ENCODE data around the gene RASL12. TPM values are rescaled to one million over a fixed set of nuclear protein-coding genes. Genes with fewer than 3 reads are reported as not detected.

Gene RASL12
- polyA plus RNA-seq, 2 of the 4 experiments (the other 2 are of a cell fraction), result 0.08 to 0.34 TPM

DNA sequence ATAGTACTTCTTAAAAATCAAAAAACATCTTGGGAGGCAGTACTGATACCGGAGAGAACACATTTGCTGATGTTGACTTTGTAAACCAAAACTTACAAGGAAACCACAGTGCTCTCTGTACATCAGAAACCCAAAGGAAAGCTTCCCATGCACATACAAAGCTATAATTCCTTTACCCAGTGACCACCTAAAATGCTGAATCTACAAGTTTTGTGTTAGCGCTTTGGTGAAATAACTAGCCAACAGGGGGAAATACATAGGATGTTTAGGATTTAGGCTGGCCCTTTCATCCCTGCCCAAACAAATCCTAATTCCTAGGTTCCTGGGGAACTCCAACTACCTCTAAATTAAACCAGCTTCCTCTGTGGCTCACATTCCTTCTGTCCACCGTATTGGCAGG, 62.8 kb downstream of the RASL12 start:
- H3K4me3 ChIP-seq, result no peak overlapping the region
- no peak overlapping the region for H3K4me2 ChIP-seq
- 80% methylated on average over 3 of the region's 3 CpGs for WGBS (ENCODE audit: missing lambda C conversion rate)
- TF ChIP-seq HMGXB4 (CRISPR knock-in tag; IDR thresholded peaks at IDR 0.05; ENCODE audit: borderline replicate concordance) (no peak), MAFK (IDR thresholded peaks at IDR 0.05; ENCODE audit: partially characterized antibody) (peak; percentile 69)
- no peaks in the 10 kb centered on the region for H3K4me1 ChIP-seq
- no peak for DNase-seq (ENCODE audit: low read depth in 1 of 2, low spot score in 1 of 2)
- ChIA-PET CTCF (interaction anchor here (0.7 to 1.5 kb wide), 7 partner anchors 8 to 276 kb away, joined by 3 to 5 read pairs (median 3); partner anchors contain the start of gene SPG21), POLR2A (no interaction called here)
- no peaks in the 10 kb centered on the region for H3K9me3 ChIP-seq
- no peak for FAIRE-seq
- no peak for ATAC-seq
- H3K27ac ChIP-seq, result no peak overlapping the region

Small RNAs within 50 kb of the gene (small RNA-seq; reads per million reads assigned to genes)
- 0 reads per million in 6 experiments for gene AC013553.1

Other genes starting within 250 kb of the RASL12 start
- 8.5 and 11.1 TPM in 2 replicates for gene PIF1, start 242.3 kb downstream of the RASL12 start, polyA plus RNA-seq (2011; rRNA removed)
- 24.9 to 25.4 TPM (median 25.3 TPM) in 3 replicates for gene PIF1, start 242.3 kb downstream of the RASL12 start, polyA plus RNA-seq (2017; fragmentation: RNase III; extraction: RNeasy Plus Mini Kit Qiagen cat#74134 plus additional on column Dnase treatment)
- 2.8 and 2.9 TPM in 2 replicates for gene PLEKHO2, start 226.1 kb downstream of the RASL12 start, polyA plus RNA-seq (2011; rRNA removed)
- gene PLEKHO2, start 226.1 kb downstream of the RASL12 start, polyA plus RNA-seq (2017; fragmentation: RNase III; extraction: RNeasy Plus Mini Kit Qiagen cat#74134 plus additional on column Dnase treatment), result 3.7 to 3.9 TPM (median 3.8 TPM) in 3 replicates
- gene ANKDD1A, start 156.1 kb downstream of the RASL12 start, polyA plus RNA-seq (2011; rRNA removed), result 2.7 and 3.3 TPM in 2 replicates
- 2.4 to 2.8 TPM (median 2.7 TPM) in 3 replicates for gene ANKDD1A, start 156.1 kb downstream of the RASL12 start, polyA plus RNA-seq (2017; fragmentation: RNase III; extraction: RNeasy Plus Mini Kit Qiagen cat#74134 plus additional on column Dnase treatment)
- gene SPG21, start 78.1 kb downstream of the RASL12 start, polyA plus RNA-seq (2011; rRNA removed), result 146 and 155 TPM in 2 replicates
- gene SPG21, start 78.1 kb downstream of the RASL12 start, polyA plus RNA-seq (2017; fragmentation: RNase III; extraction: RNeasy Plus Mini Kit Qiagen cat#74134 plus additional on column Dnase treatment), result 111 to 117 TPM (median 113 TPM) in 3 replicates
- 23.4 and 25.2 TPM in 2 replicates for gene MTFMT, start 38.4 kb downstream of the RASL12 start, polyA plus RNA-seq (2011; rRNA removed)
- 19.2 to 21.4 TPM (median 20.8 TPM) in 3 replicates for gene MTFMT, start 38.4 kb downstream of the RASL12 start, polyA plus RNA-seq (2017; fragmentation: RNase III; extraction: RNeasy Plus Mini Kit Qiagen cat#74134 plus additional on column Dnase treatment)
- 16.1 and 17.9 TPM in 2 replicates for gene SLC51B, start 22.6 kb downstream of the RASL12 start, polyA plus RNA-seq (2011; rRNA removed)
- 8.6 to 12.2 TPM (median 8.6 TPM) in 3 replicates for gene SLC51B, start 22.6 kb downstream of the RASL12 start, polyA plus RNA-seq (2017; fragmentation: RNase III; extraction: RNeasy Plus Mini Kit Qiagen cat#74134 plus additional on column Dnase treatment)
- gene KBTBD13, start 8.8 kb upstream of the RASL12 start, polyA plus RNA-seq (2011; rRNA removed), result not detected in 2 replicates
- gene KBTBD13, start 8.8 kb upstream of the RASL12 start, polyA plus RNA-seq (2017; fragmentation: RNase III; extraction: RNeasy Plus Mini Kit Qiagen cat#74134 plus additional on column Dnase treatment), result not detected in 3 replicates
- gene UBAP1L, start 47.2 kb upstream of the RASL12 start, polyA plus RNA-seq (2011; rRNA removed), result 0.84 and 1.3 TPM in 2 replicates
- 0.87 to 0.96 TPM (median 0.96 TPM) in 3 replicates for gene UBAP1L, start 47.2 kb upstream of the RASL12 start, polyA plus RNA-seq (2017; fragmentation: RNase III; extraction: RNeasy Plus Mini Kit Qiagen cat#74134 plus additional on column Dnase treatment)
- 20.4 and 23.7 TPM in 2 replicates for gene PDCD7, start 65.8 kb upstream of the RASL12 start, polyA plus RNA-seq (2011; rRNA removed)
- 16.8 to 19.0 TPM (median 17.5 TPM) in 3 replicates for gene PDCD7, start 65.8 kb upstream of the RASL12 start, polyA plus RNA-seq (2017; fragmentation: RNase III; extraction: RNeasy Plus Mini Kit Qiagen cat#74134 plus additional on column Dnase treatment)
- 65.1 and 113 TPM in 2 replicates for gene CLPX, start 117.4 kb upstream of the RASL12 start, polyA plus RNA-seq (2011; rRNA removed)
- gene CLPX, start 117.4 kb upstream of the RASL12 start, polyA plus RNA-seq (2017; fragmentation: RNase III; extraction: RNeasy Plus Mini Kit Qiagen cat#74134 plus additional on column Dnase treatment), result 53.3 to 65.9 TPM (median 55.4 TPM) in 3 replicates
- 0.14 and 0.21 TPM in 2 replicates for gene CILP, start 143.5 kb upstream of the RASL12 start, polyA plus RNA-seq (2011; rRNA removed)
- 0.07 to 0.09 TPM (median 0.09 TPM) in 3 replicates for gene CILP, start 143.5 kb upstream of the RASL12 start, polyA plus RNA-seq (2017; fragmentation: RNase III; extraction: RNeasy Plus Mini Kit Qiagen cat#74134 plus additional on column Dnase treatment)
- 9.8 and 11.2 TPM in 2 replicates for gene PARP16, start 218.9 kb upstream of the RASL12 start, polyA plus RNA-seq (2011; rRNA removed)
- gene PARP16, start 218.9 kb upstream of the RASL12 start, polyA plus RNA-seq (2017; fragmentation: RNase III; extraction: RNeasy Plus Mini Kit Qiagen cat#74134 plus additional on column Dnase treatment), result 6.7 to 7.7 TPM (median 7.5 TPM) in 3 replicates
- gene RNU5A-1, start 228.1 kb upstream of the RASL12 start, polyA plus RNA-seq (2011; rRNA removed), result not detected in 2 replicates
- gene RNU5A-1, start 228.1 kb upstream of the RASL12 start, polyA plus RNA-seq (2017; fragmentation: RNase III; extraction: RNeasy Plus Mini Kit Qiagen cat#74134 plus additional on column Dnase treatment), result not detected in 3 replicates
- not detected in 2 replicates for gene RNU5B-1, start 236.7 kb upstream of the RASL12 start, polyA plus RNA-seq (2011; rRNA removed)
- not detected in 3 replicates for gene RNU5B-1, start 236.7 kb upstream of the RASL12 start, polyA plus RNA-seq (2017; fragmentation: RNase III; extraction: RNeasy Plus Mini Kit Qiagen cat#74134 plus additional on column Dnase treatment)